AG04449 (cell line): ENCODE measurements around the gene TMEM163.

Experiments used
- CTCF ChIA-PET: fragments of 350-600 bp; formaldehyde crosslinking; extraction: SDS; loops from one replicate; lab custom pipeline; 2021; ENCODE audit warnings: antibody characterized with exemption; lab: Yijun Ruan, JAX
- POLR2A ChIA-PET: fragments of 400-600, 350-600 bp; formaldehyde crosslinking; extraction: SDS; loops from one replicate; lab custom pipeline; 2020; ENCODE audit warnings: antibody characterized with exemption, inconsistent platforms; lab: Yijun Ruan, JAX
- DNase-seq: peaks from one replicate; pipeline ENCODE4 v3.0.0-alpha.2; 2010; ENCODE audit warnings: low read depth, low spot score
- H3K4me3 ChIP-seq: 2 replicates; pipeline ENCODE4 v1.5.1; 2011; ENCODE audit warnings: low read depth, mild to moderate bottlenecking, control low read depth, low read length
- CTCF ChIP-seq: IDR thresholded peaks from one replicate; pipeline ENCODE4 v1.5.1; 2011; ENCODE audit warnings: mild to moderate bottlenecking, moderate library complexity, low read length, control low read depth, inconsistent platforms; ENCODE audit not compliant: insufficient read depth; ENCODE audit errors: missing control alignments

The TMEM163 gene

GRCh38 chr2:134455426-134455825, 263.4 kb downstream of the TMEM163 start:
- no peak for DNase-seq
- TF ChIP-seq CTCF: no peak
- POLR2A ChIA-PET: no interaction called here
- H3K4me3 ChIP-seq: no peak overlapping the region
- CTCF ChIA-PET: interaction anchor here (0.8 to 10.8 kb wide), 7 partner anchors 13 to 571 kb away, joined by 3 to 154 read pairs (median 4); no protein-coding TSS in a partner anchor

- no peak overlapping the region for H3K4me3 ChIP-seq
- ChIA-PET POLR2A (interaction anchor here (0.6 kb wide), 1 partner anchor 56 kb away, joined by 3 read pairs; no protein-coding TSS in a partner anchor), CTCF (interaction anchor here (0.6 to 10.8 kb wide), 8 partner anchors 13 to 570 kb away, joined by 3 to 154 read pairs (median 3); no protein-coding TSS in a partner anchor)
- DNase-seq: no peak
- no peak for TF ChIP-seq CTCF
Measured at GRCh38 chr2:134454931-134455330, 263.9 kb downstream of the TMEM163 start.

- ChIA-PET CTCF (interaction anchor here (0.6 to 10.8 kb wide), 9 partner anchors 12 to 444 kb away, joined by 3 to 154 read pairs (median 3); no protein-coding TSS in a partner anchor), POLR2A (interaction anchor here (0.6 kb wide), 1 partner anchor 56 kb away, joined by 3 read pairs; no protein-coding TSS in a partner anchor)
- TF ChIP-seq CTCF: no peak
- DNase-seq: no peak
- no peak overlapping the region for H3K4me3 ChIP-seq
Measured at GRCh38 chr2:134454426-134454825, 264.4 kb downstream of the TMEM163 start.

- no peak for TF ChIP-seq CTCF
- ChIA-PET POLR2A (no interaction called here), CTCF (interaction anchor here (0.7 to 10.8 kb wide), 6 partner anchors 18 to 336 kb away, joined by 3 to 154 read pairs (median 41); no protein-coding TSS in a partner anchor)
- no peak for DNase-seq
- no peak overlapping the region for H3K4me3 ChIP-seq
Measured at GRCh38 chr2:134453973-134454372, 264.8 kb downstream of the TMEM163 start.

GRCh38 chr2:134453476-134453875, 265.3 kb downstream of the TMEM163 start:
- POLR2A ChIA-PET: no interaction called here
- CTCF ChIA-PET: interaction anchor here (1.3 to 10.8 kb wide), 12 partner anchors 8 to 445 kb away, joined by 3 to 154 read pairs (median 38); no protein-coding TSS in a partner anchor
- no peak for TF ChIP-seq CTCF
- no peak overlapping the region for H3K4me3 ChIP-seq
- no peak for DNase-seq

- TF ChIP-seq CTCF: no peak
- ChIA-PET CTCF (interaction anchor here (0.7 to 10.8 kb wide), 49 partner anchors 10 to 608 kb away, joined by 3 to 154 read pairs (median 6); partner anchors contain the start of gene CCNT2), POLR2A (no interaction called here)
- DNase-seq: no peak
- H3K4me3 ChIP-seq: no peak overlapping the region
Measured at GRCh38 chr2:134452042-134452733, 266.6 kb downstream of the TMEM163 start.
